ENCODE measurements around the gene LMOD2.

The LMOD2 gene

GRCh38 chr7:123624527-123625183 is 31.0 kb upstream of the LMOD2 start:
- Histone ChIP-seq H3K27me3 (ENCODE audit: insufficient read depth, low read length, poor library complexity, severe bottlenecking) (no peaks in the 10 kb centered on the region), H3K9me3 (ENCODE audit: insufficient read depth, low read depth, low read length) (no peaks in the 10 kb centered on the region), H3K4me1 (ENCODE audit: insufficient read depth, low read length, poor library complexity, severe bottlenecking) (no peaks in the 10 kb centered on the region), H3K79me2 (ENCODE audit: insufficient read depth, low read length) (no peaks in the 10 kb centered on the region), H3K4me2 (ENCODE audit: low read depth, low read length, poor library complexity, severe bottlenecking) (no peak overlapping the region), H2AFZ (ENCODE audit: low read length) (0 out of 2 replicates have a peak overlapping the region, but pooled peaks have one; percentile 9), H3F3A (ENCODE audit: low read depth) (no peaks in the 10 kb centered on the region), H3K36me3 (ENCODE audit: insufficient read depth, low read length) (no peaks in the 10 kb centered on the region), H3K9ac (ENCODE audit: low read depth, low read length, poor library complexity, severe bottlenecking) (no peak overlapping the region), H3K9me2 (replicated peaks; ENCODE audit: low read depth, low read length) (no peaks in the 10 kb centered on the region), H3K4me3 (ENCODE audit: low read length, poor library complexity, severe bottlenecking) (no peak overlapping the region), H4K20me1 (ENCODE audit: insufficient read depth, low read length, poor library complexity, severe bottlenecking) (no peaks in the 10 kb centered on the region)
- TF ChIP-seq EZH2phosphoT487 (IDR thresholded peaks at IDR 0.05; ENCODE audit: borderline replicate concordance) (no peak), CTCF (conservative IDR thresholded peaks at IDR 0.05; ENCODE audit: low read length) (peak; percentile 40)

- no peaks in the 10 kb centered on the region for H3K36me3 ChIP-seq (ENCODE audit: insufficient read depth, low read length)
- TF ChIP-seq EZH2phosphoT487 (IDR thresholded peaks at IDR 0.05; ENCODE audit: borderline replicate concordance) (no peak), CTCF (conservative IDR thresholded peaks at IDR 0.05; ENCODE audit: low read length) (no peak)
- H3K79me2 ChIP-seq (ENCODE audit: insufficient read depth, low read length), result no peaks in the 10 kb centered on the region
- no peaks in the 10 kb centered on the region for H3K9me3 ChIP-seq (ENCODE audit: insufficient read depth, low read depth, low read length)
- no peaks in the 10 kb centered on the region for H3K27me3 ChIP-seq (ENCODE audit: insufficient read depth, low read length, poor library complexity, severe bottlenecking)
- no peaks in the 10 kb centered on the region for H3K4me1 ChIP-seq (ENCODE audit: insufficient read depth, low read length, poor library complexity, severe bottlenecking)
- no peak overlapping the region for H3K4me2 ChIP-seq (ENCODE audit: low read depth, low read length, poor library complexity, severe bottlenecking)
- H3K9me2 ChIP-seq (replicated peaks; ENCODE audit: low read depth, low read length), result no peaks in the 10 kb centered on the region
- H3K9ac ChIP-seq (ENCODE audit: low read depth, low read length, poor library complexity, severe bottlenecking), result no peak overlapping the region
- H3F3A ChIP-seq (ENCODE audit: low read depth), result no peaks in the 10 kb centered on the region
- 0 out of 2 replicates have a peak overlapping the region, but pooled peaks have one; percentile 9 for H2AFZ ChIP-seq (ENCODE audit: low read length)
- H4K20me1 ChIP-seq (ENCODE audit: insufficient read depth, low read length, poor library complexity, severe bottlenecking), result no peaks in the 10 kb centered on the region
- no peak overlapping the region for H3K4me3 ChIP-seq (ENCODE audit: low read length, poor library complexity, severe bottlenecking)
These were observed 30.4 kb upstream of the LMOD2 start for GRCh38 chr7:123625254-123625653.

GRCh38 chr7:123627851-123628250 is 27.8 kb upstream of the LMOD2 start:
- H3K9ac ChIP-seq (ENCODE audit: low read depth, low read length, poor library complexity, severe bottlenecking), result no peak overlapping the region

More at GRCh38 chr7:123627851-123628250, 27.8 kb upstream of the LMOD2 start:
- H3K79me2 ChIP-seq (ENCODE audit: insufficient read depth, low read length), result no peaks in the 10 kb centered on the region
- H4K20me1 ChIP-seq (ENCODE audit: insufficient read depth, low read length, poor library complexity, severe bottlenecking), result no peaks in the 10 kb centered on the region
- no peak overlapping the region for H3K4me3 ChIP-seq (ENCODE audit: low read length, poor library complexity, severe bottlenecking)
- no peaks in the 10 kb centered on the region for H3K9me3 ChIP-seq (ENCODE audit: insufficient read depth, low read depth, low read length)
- no peak for TF ChIP-seq EZH2phosphoT487 (IDR thresholded peaks at IDR 0.05; ENCODE audit: borderline replicate concordance)
- TF ChIP-seq CTCF (conservative IDR thresholded peaks at IDR 0.05; ENCODE audit: low read length), result no peak
- no peaks in the 10 kb centered on the region for H3K27me3 ChIP-seq (ENCODE audit: insufficient read depth, low read length, poor library complexity, severe bottlenecking)
- H3K4me1 ChIP-seq (ENCODE audit: insufficient read depth, low read length, poor library complexity, severe bottlenecking), result no peaks in the 10 kb centered on the region
- no peaks in the 10 kb centered on the region for H3K9me2 ChIP-seq (replicated peaks; ENCODE audit: low read depth, low read length)
- H3K4me2 ChIP-seq (ENCODE audit: low read depth, low read length, poor library complexity, severe bottlenecking), result no peak overlapping the region
- no peak overlapping the region for H2AFZ ChIP-seq (ENCODE audit: low read length)
- no peaks in the 10 kb centered on the region for H3K36me3 ChIP-seq (ENCODE audit: insufficient read depth, low read length)
- H3F3A ChIP-seq (ENCODE audit: low read depth), result no peaks in the 10 kb centered on the region
